Mesenchymal stem cell (in vitro differentiated cells and primary cell): ENCODE results near the gene GABARAPL1. TPM values are rescaled to one million over a fixed set of nuclear protein-coding genes. Genes with fewer than 3 reads are reported as not detected.

Source experiments
- DNase-seq: peaks from one replicate; pipeline ENCODE4 v3.0.0-alpha.2; 2013
- H2AFZ ChIP-seq: one replicate; pipeline ENCODE4 v1.6.1; 2013; ENCODE audit warnings: low read depth, mild to moderate bottlenecking, control low read depth, inconsistent platforms, low read length, moderate library complexity
- H2AK5ac ChIP-seq: 2 replicates; pipeline ENCODE4 v1.6.1; 2013; ENCODE audit warnings: low read length, moderate library complexity, mild to moderate bottlenecking, inconsistent platforms; ENCODE audit not compliant: severe bottlenecking
- H2BK120ac ChIP-seq: one replicate; pipeline ENCODE4 v1.6.1; 2013; ENCODE audit warnings: low read depth, mild to moderate bottlenecking, inconsistent platforms, low read length, moderate library complexity
- H2BK12ac ChIP-seq, 2 experiments: one replicate each; pipeline ENCODE4 v1.6.1; 2013; ENCODE audit warnings: inconsistent platforms in 2 of 2, low read length in 2 of 2, mild to moderate bottlenecking in 2 of 2, moderate library complexity in 2 of 2, control low read depth in 1 of 2
- H2BK15ac ChIP-seq: one replicate; pipeline ENCODE4 v1.6.1; 2013; ENCODE audit warnings: mild to moderate bottlenecking, low read depth, inconsistent platforms; ENCODE audit not compliant: poor library complexity, severe bottlenecking
- H2BK5ac ChIP-seq: 2 replicates; pipeline ENCODE4 v1.6.1; 2013; ENCODE audit warnings: low read depth, mild to moderate bottlenecking, low read length, control low read depth, inconsistent platforms; ENCODE audit not compliant: poor library complexity, severe bottlenecking
- H3K14ac ChIP-seq, 2 experiments: one replicate each; pipeline ENCODE4 v1.6.1; 2013; ENCODE audit warnings: inconsistent platforms in 2 of 2, low read length in 2 of 2, control low read depth in 1 of 2, mild to moderate bottlenecking in 1 of 2, moderate library complexity in 1 of 2
- H3K18ac ChIP-seq, 2 experiments: one replicate each; pipeline ENCODE4 v1.6.1; 2013; ENCODE audit warnings: inconsistent platforms in 2 of 2, low read length in 2 of 2, control low read depth in 1 of 2, low read depth in 1 of 2, mild to moderate bottlenecking in 1 of 2
- H3K23ac ChIP-seq, 2 experiments: one replicate each; pipeline ENCODE4 v1.6.1; 2013; ENCODE audit warnings: inconsistent platforms in 2 of 2, low read length in 2 of 2, mild to moderate bottlenecking in 2 of 2, moderate library complexity in 2 of 2, control low read depth in 1 of 2
- H3K27ac ChIP-seq: 2 replicates; pipeline ENCODE4 v1.5.1; 2013; ENCODE audit warnings: mild to moderate bottlenecking, moderate library complexity, low read length, control low read depth, inconsistent platforms; ENCODE audit not compliant: poor library complexity, severe bottlenecking
- H3K27me3 ChIP-seq, 2 experiments: 2 replicates each; pipeline versions ENCODE4 v1.6.1 to v1.7.0; 2013; ENCODE audit warnings: low read length in 2 of 2, mild to moderate bottlenecking in 2 of 2, moderate library complexity in 2 of 2, control low read depth in 1 of 2, inconsistent platforms in 1 of 2; ENCODE audit not compliant: control insufficient read depth in 1 of 2, insufficient read depth in 1 of 2
- H3K36me3 ChIP-seq, 2 experiments: 2 replicates each; pipeline versions ENCODE4 v1.6.1 to v1.7.0; 2013; ENCODE audit warnings: low read length in 2 of 2, control low read depth in 1 of 2, inconsistent platforms in 1 of 2, low read depth in 1 of 2, mild to moderate bottlenecking in 1 of 2; ENCODE audit not compliant: insufficient read depth in 2 of 2, control insufficient read depth in 1 of 2
- H3K4ac ChIP-seq, 2 experiments: one replicate each; pipeline ENCODE4 v1.6.1; 2013; ENCODE audit warnings: inconsistent platforms in 2 of 2, low read length in 2 of 2, mild to moderate bottlenecking in 2 of 2, moderate library complexity in 2 of 2, control low read depth in 1 of 2, low read depth in 1 of 2
- H3K4me1 ChIP-seq: 2 replicates; pipeline ENCODE4 v1.6.1; 2013; ENCODE audit warnings: low read depth, low read length, control low read depth; ENCODE audit not compliant: control insufficient read depth, insufficient read depth
- H3K4me2 ChIP-seq: 2 replicates; pipeline ENCODE4 v1.6.1; 2013; ENCODE audit warnings: low read length, mild to moderate bottlenecking, inconsistent platforms; ENCODE audit not compliant: poor library complexity, severe bottlenecking
- H3K4me3 ChIP-seq, 2 experiments: 2 replicates each; pipeline versions ENCODE4 v1.5.1 to v1.7.0; 2013; ENCODE audit warnings: low read length in 2 of 2, mild to moderate bottlenecking in 2 of 2, control low read depth in 1 of 2, low read depth in 1 of 2; ENCODE audit not compliant: insufficient read depth in 1 of 2
- H3K79me1 ChIP-seq: replicated peaks from 2 replicates; pipeline ENCODE4 v1.6.1; 2013; ENCODE audit warnings: mild to moderate bottlenecking, control low read depth, low read length, inconsistent platforms; ENCODE audit not compliant: poor library complexity, severe bottlenecking
- H3K9ac ChIP-seq: 2 replicates; pipeline ENCODE4 v1.7.0; 2013; ENCODE audit warnings: mild to moderate bottlenecking, low read length, moderate library complexity
- H3K9me3 ChIP-seq: 2 replicates; pipeline ENCODE4 v1.7.0; 2013; ENCODE audit warnings: mild to moderate bottlenecking, low read length; ENCODE audit not compliant: control insufficient read depth
- H4K8ac ChIP-seq: one replicate; pipeline ENCODE4 v1.6.1; 2013; ENCODE audit warnings: inconsistent platforms, mild to moderate bottlenecking, low read length, moderate library complexity
- H4K91ac ChIP-seq: one replicate; pipeline ENCODE4 v1.6.1; 2013; ENCODE audit warnings: mild to moderate bottlenecking, low read length, inconsistent platforms
- WGBS: methylation state at CpG from one replicate; pipeline ENCODE4 v1.1.7; 2013; ENCODE audit warnings: mixed read lengths; 5-methylcytosine and 5-hydroxymethylcytosine counted together
- polyA plus RNA-seq, 2 experiments: library from polyadenylated mRNA; stranded (reverse); fragments of 200-250 nt; gene quantifications; one replicate each; pipeline ENCODE4 v1.2.3, GENCODE V29; 2013

Gene GABARAPL1
- polyA plus RNA-seq (2013, experiment 1 of 2), result 86.8 TPM
- polyA plus RNA-seq (2013, experiment 2 of 2), result 86.2 TPM

GRCh38 chr12:10212739-10213131 lies at the start of gene GABARAPL1:
GABARAPL1 (plus strand) TSS chr12:10212877; CDS start chr12:10213130, 253 bp downstream.
- peak within 1 kb of the TSS; percentile 73 for H4K8ac ChIP-seq
- peak within 1 kb of the TSS; percentile 15 to 65 for H3K23ac ChIP-seq
- peaks cover under 1 to 2% of the 10 kb centered on the region in 2 experiments for H3K36me3 ChIP-seq
- H3K9ac ChIP-seq, result peak within 1 kb of the TSS; percentile 100
- no peaks in the 10 kb centered on the region for H3K79me1 ChIP-seq
- peak within 1 kb of the TSS; percentile 98 for H2BK15ac ChIP-seq
- peak within 1 kb of the TSS; percentile 26 for H2AK5ac ChIP-seq
- peak within 1 kb of the TSS; percentile 98 for H3K27ac ChIP-seq
- H3K18ac ChIP-seq, result peak within 1 kb of the TSS; percentile 92 to 95
- DNase-seq, result peak; percentile 94
- peak within 1 kb of the TSS in 1 of 2 experiments; percentile 81 for H2BK12ac ChIP-seq
- peak within 1 kb of the TSS; percentile 83 for H2BK5ac ChIP-seq
- H3K4ac ChIP-seq, result peak within 1 kb of the TSS; percentile 57 to 97
- peak within 1 kb of the TSS; percentile 70 for H3K4me2 ChIP-seq
- peaks cover 5% of the 10 kb centered on the region for H3K4me1 ChIP-seq
- H3K9me3 ChIP-seq, result no peaks in the 10 kb centered on the region
- H3K4me3 ChIP-seq, result peak within 1 kb of the TSS; percentile 96 to 97
- H3K27me3 ChIP-seq, result no peaks in the 10 kb centered on the region
- peak within 1 kb of the TSS; percentile 84 for H4K91ac ChIP-seq
- H2AFZ ChIP-seq, result peak within 1 kb of the TSS; percentile 85
- WGBS, result under 1% methylated on average over 30 of the region's 35 CpGs
- peak within 1 kb of the TSS; percentile 92 for H2BK120ac ChIP-seq
- peak within 1 kb of the TSS in 1 of 2 experiments; percentile 91 for H3K14ac ChIP-seq

GRCh38 chr12:10163084-10163483 lies 49.6 kb upstream of the GABARAPL1 start:
- Histone ChIP-seq H2BK12ac (no peak overlapping the region), H3K9me3 (no peaks in the 10 kb centered on the region), H3K27ac (no peak overlapping the region), H3K79me1 (no peaks in the 10 kb centered on the region), H3K4me2 (no peak overlapping the region), H2AK5ac (no peak overlapping the region), H2BK5ac (no peak overlapping the region), H3K9ac (no peak overlapping the region), H2BK120ac (no peak overlapping the region), H4K91ac (no peak overlapping the region), H4K8ac (no peak overlapping the region), H3K36me3 (no peaks in the 10 kb centered on the region), H3K14ac (no peak overlapping the region), H2AFZ (no peak overlapping the region), H3K4me3 (no peak overlapping the region), H3K23ac (no peak overlapping the region), H3K4me1 (no peaks in the 10 kb centered on the region), H3K18ac (no peak overlapping the region), H3K27me3 (peaks cover 0 to 4% of the 10 kb centered on the region in 2 experiments), H2BK15ac (no peak overlapping the region), H3K4ac (no peak overlapping the region)
- 91% methylated on average over 3 of the region's 3 CpGs for WGBS
- DNase-seq, result no peak

GRCh38 chr12:10165421-10165820 lies 47.3 kb upstream of the GABARAPL1 start:
- no peak overlapping the region for H2BK120ac ChIP-seq

GRCh38 chr12:10167599-10167998 lies 45.1 kb upstream of the GABARAPL1 start:
- H4K91ac ChIP-seq, result no peak overlapping the region
- peak overlapping the region in 1 of 2 experiments; percentile 26 for H3K4ac ChIP-seq
- H2AFZ ChIP-seq, result no peak overlapping the region
- no peak overlapping the region for H3K4me2 ChIP-seq
- no peak overlapping the region for H2BK120ac ChIP-seq
- WGBS, result 28% methylated on average over 3 of the region's 5 CpGs
- H3K4me3 ChIP-seq, result no peak overlapping the region
- no peak overlapping the region for H2BK12ac ChIP-seq
- no peak overlapping the region for H3K18ac ChIP-seq
- no peaks in the 10 kb centered on the region for H3K79me1 ChIP-seq
- H3K4me1 ChIP-seq, result peaks cover 5% of the 10 kb centered on the region
- H3K36me3 ChIP-seq, result no peaks in the 10 kb centered on the region
- H2AK5ac ChIP-seq, result no peak overlapping the region
- H3K23ac ChIP-seq, result no peak overlapping the region
- H4K8ac ChIP-seq, result no peak overlapping the region
- no peak overlapping the region for H3K9ac ChIP-seq
- H2BK5ac ChIP-seq, result no peak overlapping the region
- H3K14ac ChIP-seq, result no peak overlapping the region
- peak; percentile 58 for DNase-seq
- H2BK15ac ChIP-seq, result no peak overlapping the region
- no peak overlapping the region for H3K27ac ChIP-seq
- no peaks in the 10 kb centered on the region for H3K9me3 ChIP-seq
- H3K27me3 ChIP-seq, result no peaks in the 10 kb centered on the region

More at GRCh38 chr12:10165421-10165820, 47.3 kb upstream of the GABARAPL1 start:
- no peak overlapping the region for H3K27ac ChIP-seq
- peaks cover 3% of the 10 kb centered on the region for H3K4me1 ChIP-seq
- DNase-seq, result no peak
- H3K18ac ChIP-seq, result no peak overlapping the region
- H3K4me2 ChIP-seq, result no peak overlapping the region
- H3K4me3 ChIP-seq, result no peak overlapping the region
- WGBS, result no CpG with 5 or more reads among the region's 1 CpG
- H3K36me3 ChIP-seq, result no peaks in the 10 kb centered on the region
- no peak overlapping the region for H3K14ac ChIP-seq
- no peak overlapping the region for H3K23ac ChIP-seq
- H4K8ac ChIP-seq, result no peak overlapping the region
- H2BK12ac ChIP-seq, result no peak overlapping the region
- H3K9ac ChIP-seq, result no peak overlapping the region
- H2AK5ac ChIP-seq, result no peak overlapping the region
- H2AFZ ChIP-seq, result no peak overlapping the region
- H2BK5ac ChIP-seq, result no peak overlapping the region
- H3K79me1 ChIP-seq, result no peaks in the 10 kb centered on the region
- H3K27me3 ChIP-seq, result no peaks in the 10 kb centered on the region
- H3K4ac ChIP-seq, result no peak overlapping the region
- no peak overlapping the region for H4K91ac ChIP-seq
- no peaks in the 10 kb centered on the region for H3K9me3 ChIP-seq
- no peak overlapping the region for H2BK15ac ChIP-seq
